ENCODE results near the gene SPINK13. TPM values are rescaled to one million over a fixed set of nuclear protein-coding genes. Genes with fewer than 3 reads are reported as not detected.

The SPINK13 gene
- total and polyA plus RNA-seq, 2 of the 4 experiments (the other 2 are of a cell fraction) = not detected

GRCh38 chr5:148238418-148238794 lies 30.2 kb upstream of the SPINK13 start, which contains the start of gene MARCOL:
Gene MARCOL (plus strand): TSS chr5:148238525. CDS start chr5:148238598, 73 bp downstream.
- Histone ChIP-seq H2AK9ac (replicated peaks; ENCODE audit: low read depth, low read length, poor library complexity) (no peak within 1 kb of the TSS), H3K9me1 (ENCODE audit: insufficient read depth, low read length) (no peaks in the 10 kb centered on the region), H3K4ac (ENCODE audit: low read depth, low read length) (no peak within 1 kb of the TSS), H3K14ac (replicated peaks; ENCODE audit: low read depth, low read length) (no peak within 1 kb of the TSS), H2AFZ (replicated peaks; ENCODE audit: low read length, poor library complexity) (no peak within 1 kb of the TSS), H4K91ac (ENCODE audit: insufficient read depth, low read depth, low read length) (no peak within 1 kb of the TSS), H3K36me3 (ENCODE audit: control insufficient read depth, insufficient read depth, low read length) (no peaks in the 10 kb centered on the region), H4K8ac (ENCODE audit: low read depth in 2 of 2, low read length in 2 of 2) (no peak within 1 kb of the TSS), H3K4me1 (ENCODE audit: control insufficient read depth, insufficient read depth, low read length) (no peaks in the 10 kb centered on the region), H2BK20ac (ENCODE audit: low read depth, low read length) (no peak within 1 kb of the TSS), H2BK5ac (ENCODE audit: low read depth, low read length, poor library complexity, severe bottlenecking) (no peak within 1 kb of the TSS), H3K18ac (ENCODE audit: low read depth, low read length) (no peak within 1 kb of the TSS), H2BK15ac (ENCODE audit: low read depth, low read length) (no peak within 1 kb of the TSS), H3K27me3 (ENCODE audit: control insufficient read depth, insufficient read depth, low read length) (no peaks in the 10 kb centered on the region), H3K56ac (ENCODE audit: extremely low read depth, insufficient read depth, low read length) (no peak within 1 kb of the TSS), H4K20me1 (ENCODE audit: insufficient read depth, low read length) (no peaks in the 10 kb centered on the region), H2BK120ac (ENCODE audit: low read depth, low read length) (no peak within 1 kb of the TSS), H3K9me3 (ENCODE audit: control insufficient read depth, insufficient read depth, low read length) (no peaks in the 10 kb centered on the region; the same call in 1 of the 2 replicates), H3K23ac (ENCODE audit: low read depth, low read length) (no peak within 1 kb of the TSS), H3K4me2 (ENCODE audit: low read depth, low read length) (no peak within 1 kb of the TSS), H3K27ac (ENCODE audit: insufficient read depth, low read length) (no peak within 1 kb of the TSS), H3K4me3 (ENCODE audit: insufficient read depth, low read depth, low read length) (no peak within 1 kb of the TSS), H4K5ac (ENCODE audit: low read depth, low read length) (no peak within 1 kb of the TSS), H2AK5ac (ENCODE audit: low read depth, low read length) (no peak within 1 kb of the TSS), H3K9ac (ENCODE audit: low read depth, low read length) (no peak within 1 kb of the TSS), H3K79me1 (ENCODE audit: low read depth in 1 of 2, low read length in 2 of 2) (no peaks in the 10 kb centered on the region)
- dilution Hi-C loops (cut with HindIII; ENCODE audit: low sequenced_read_pairs, unreplicated experiment) (no loop called here), intact Hi-C loops (cut with micrococcal nuclease) (no loop called here), in situ Hi-C loops (cut with MboI; ENCODE audit: low sequenced_read_pairs) (no loop called here)
- no peak for TF ChIP-seq CHD1 (IDR thresholded peaks at IDR 0.05; ENCODE audit: low read depth, low read length)
- no peak for TF ChIP-seq POLR2A (IDR thresholded peaks at IDR 0.05; ENCODE audit: low read depth, low read length)
- TF ChIP-seq ELK1 (IDR thresholded peaks at IDR 0.05; ENCODE audit: borderline replicate concordance, low read depth, low read length) = no peak
- no peak for TF ChIP-seq SMC3 (IDR thresholded peaks at IDR 0.05; ENCODE audit: low read depth, low read length)
- DNase-seq = no peak
- ChIA-PET CTCF (interaction anchor here (0.5 kb wide), 1 partner anchor 1167 kb away, joined by 4 read pairs; no protein-coding TSS in a partner anchor), POLR2A (ENCODE audit: unreplicated experiment) (no interaction called here)
- no CpG with 5 or more reads among the region's 2 CpGs for WGBS, 2 experiments (ENCODE audit: extremely low coverage in 2 of 2, insufficient read length in 1 of 2)
- BruUV-seq (replicated peaks) = no TSS peak
- no peak for ATAC-seq (ENCODE audit: low read depth)
